WTC11 (cell line): ENCODE results near the gene MEOX2. TPM values are rescaled to one million over a fixed set of nuclear protein-coding genes. Genes with fewer than 3 reads are reported as not detected.
A peak's percentile ranks its signal among the peaks of the same experiment; 100 is the strongest.

ENCODE experiments used
- ATAC-seq: fragments of 200-7000 bp; cut with Tn5 transposase; 2 replicates; pipeline ENCODE4 v1.10.0; 2021; ENCODE audit warnings: mild to moderate bottlenecking, moderate library complexity
- CTCF ChIA-PET: fragments of 300-600 bp; sonication (Branson Sonifier 250); formaldehyde crosslinking; loops from one replicate; lab custom pipeline; 2021; ENCODE audit warnings: antibody characterized with exemption; lab: Charles Lee
- POLR2A ChIA-PET: fragments of 350-600 bp; sonication (Branson Sonifier 250); formaldehyde crosslinking; loops from one replicate; lab custom pipeline; 2021; ENCODE audit warnings: antibody characterized with exemption; lab: Charles Lee
- DNase-seq: peaks from one replicate; pipeline ENCODE4 v3.0.0; 2021; ENCODE audit warnings: low spot score
- H3K27ac Mint-ChIP-seq: 2 replicates; pipeline ENCODE4 v1.8.0; 2021; ENCODE audit warnings: mixed read lengths
- H3K27me3 Mint-ChIP-seq: 2 replicates; pipeline ENCODE4 v1.8.0; 2021; ENCODE audit warnings: low read depth, mild to moderate bottlenecking, moderate library complexity, mixed read lengths
- H3K36me3 Mint-ChIP-seq: 2 replicates; pipeline ENCODE4 v1.8.0; 2021; ENCODE audit warnings: mixed read lengths
- H3K4me1 Mint-ChIP-seq: 2 replicates; pipeline ENCODE4 v1.8.0; 2022; ENCODE audit warnings: mixed read lengths
- H3K4me3 Mint-ChIP-seq: 2 replicates; pipeline ENCODE4 v1.8.0; 2021; ENCODE audit warnings: mild to moderate bottlenecking, moderate library complexity, mixed read lengths
- H3K9me3 Mint-ChIP-seq: 2 replicates; pipeline ENCODE4 v1.8.0; 2021; ENCODE audit warnings: mixed read lengths
- CREM ChIP-seq: sonication (generic); formaldehyde crosslinking; IDR thresholded peaks from 2 replicates; pipeline ENCODE4 v1.8.1; 2022; ENCODE audit warnings: mild to moderate bottlenecking, missing genetic modification reagents, moderate library complexity
- FOXJ3 ChIP-seq: sonication (generic); formaldehyde crosslinking; IDR thresholded peaks from 2 replicates; pipeline ENCODE4 v1.9.0; 2021; ENCODE audit warnings: missing genetic modification reagents, mild to moderate bottlenecking, borderline replicate concordance
- GABPB1 ChIP-seq: sonication (generic); formaldehyde crosslinking; IDR thresholded peaks from 2 replicates; pipeline ENCODE4 v1.8.1; 2023; ENCODE audit warnings: mild to moderate bottlenecking, missing genetic modification reagents
- GTF2I ChIP-seq: fragments of 250-450 bp; sonication (Bioruptor Pico); conservative IDR thresholded peaks from 2 replicates; pipeline ENCODE4 v1.4.0; 2021; ENCODE audit warnings: mild to moderate bottlenecking
- MXD4 ChIP-seq: fragments of 250-450 bp; sonication (Bioruptor Pico); IDR thresholded peaks from 2 replicates; pipeline ENCODE4 v1.8.0; 2021; ENCODE audit warnings: mild to moderate bottlenecking, moderate library complexity, borderline replicate concordance
- NFATC4 ChIP-seq: fragments of 250-450 bp; sonication (Bioruptor Pico); IDR thresholded peaks from 2 replicates; pipeline ENCODE4 v1.9.0; 2021; ENCODE audit warnings: mild to moderate bottlenecking
- NR1H2 ChIP-seq: sonication (generic); formaldehyde crosslinking; IDR thresholded peaks from 2 replicates; pipeline ENCODE4 v1.9.0; 2021; ENCODE audit warnings: mild to moderate bottlenecking, moderate library complexity, missing genetic modification reagents
- SMAD4 ChIP-seq: sonication (generic); formaldehyde crosslinking; IDR thresholded peaks from 2 replicates; pipeline ENCODE4 v1.8.0; 2022; ENCODE audit warnings: mild to moderate bottlenecking, missing genetic modification reagents
- TEAD4 ChIP-seq: sonication (generic); formaldehyde crosslinking; IDR thresholded peaks from 2 replicates; pipeline ENCODE4 v1.8.0; 2022; ENCODE audit warnings: mild to moderate bottlenecking, missing genetic modification reagents
- TP53 ChIP-seq: sonication (generic); formaldehyde crosslinking; IDR thresholded peaks from 2 replicates; pipeline ENCODE4 v1.8.1; 2023; ENCODE audit warnings: mild to moderate bottlenecking, missing genetic modification reagents
- ZBTB21 ChIP-seq: sonication (generic); formaldehyde crosslinking; IDR thresholded peaks from 2 replicates; pipeline ENCODE4 v1.8.1; 2023; ENCODE audit warnings: mild to moderate bottlenecking, missing genetic modification reagents, borderline replicate concordance
- ZNF416 ChIP-seq: fragments of 250-450 bp; sonication (Bioruptor Pico); IDR thresholded peaks from 2 replicates; pipeline ENCODE4 v1.9.0; 2021; ENCODE audit warnings: mild to moderate bottlenecking, inconsistent platforms
- total RNA-seq: library from RNA; stranded (reverse); gene quantifications from 3 replicates; pipeline ENCODE4 v1.2.3, GENCODE V29; 2021
- TF ChIP-seq, protein P1 (sequence below): sonication (generic); formaldehyde crosslinking; IDR thresholded peaks from 2 replicates; pipeline ENCODE4 v1.8.0; 2023; ENCODE audit warnings: mild to moderate bottlenecking, missing genetic modification reagents
- TF ChIP-seq, protein P2 (sequence below): sonication (generic); formaldehyde crosslinking; IDR thresholded peaks from 2 replicates; pipeline ENCODE4 v1.8.1; 2022; ENCODE audit warnings: low read depth, mild to moderate bottlenecking, moderate library complexity, missing genetic modification reagents, borderline replicate concordance
- TF ChIP-seq, protein P3 (sequence below): sonication (generic); formaldehyde crosslinking; IDR thresholded peaks from 2 replicates; pipeline ENCODE4 v1.8.1; 2023; ENCODE audit warnings: mild to moderate bottlenecking, missing genetic modification reagents
- TF ChIP-seq, protein P4 (sequence below): sonication (generic); formaldehyde crosslinking; IDR thresholded peaks from 2 replicates; pipeline ENCODE4 v1.8.0; 2022; ENCODE audit warnings: mild to moderate bottlenecking, missing genetic modification reagents
- TF ChIP-seq, protein P5 (sequence below): sonication (generic); formaldehyde crosslinking; conservative IDR thresholded peaks from 2 replicates; pipeline ENCODE4 v1.8.1; 2023; ENCODE audit warnings: mild to moderate bottlenecking, low read depth, missing genetic modification reagents, moderate library complexity
- TF ChIP-seq, protein P6 (sequence below): sonication (generic); formaldehyde crosslinking; IDR thresholded peaks from 2 replicates; pipeline ENCODE4 v1.8.1; 2023; ENCODE audit warnings: mild to moderate bottlenecking, missing genetic modification reagents
- TF ChIP-seq, protein P7 (sequence below): sonication (generic); formaldehyde crosslinking; IDR thresholded peaks from 2 replicates; pipeline ENCODE4 v1.8.1; 2022; ENCODE audit warnings: low read depth, missing genetic modification reagents, borderline replicate concordance

The MEOX2 gene
- total RNA-seq, 1 experiment from 2014 or later: 0.07 TPM

DNA sequence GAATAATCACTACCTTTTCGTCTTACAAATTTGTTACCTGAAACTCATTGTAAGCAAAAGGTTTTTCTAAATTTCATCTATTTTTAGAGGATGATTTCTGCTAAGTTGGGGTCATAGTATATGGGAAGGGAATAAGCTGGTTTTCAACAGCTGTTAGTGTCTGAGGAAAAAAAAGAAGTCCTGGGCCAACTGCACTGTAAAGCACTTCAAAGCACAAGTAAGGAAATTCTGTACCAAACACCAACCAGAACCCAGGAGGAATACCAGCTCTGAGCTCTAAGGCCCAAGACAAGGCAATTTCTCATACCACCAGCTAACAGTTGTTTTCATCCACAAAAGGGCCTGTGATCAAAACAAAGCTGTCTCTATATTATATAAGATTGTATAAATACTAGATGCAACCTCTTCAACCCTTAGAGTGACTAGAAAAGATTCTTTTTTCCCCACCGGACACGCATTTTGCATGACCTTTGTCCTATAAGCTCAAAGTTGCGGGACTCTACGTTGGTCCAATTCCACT, 6.1 kb upstream of the MEOX2 start:
- H3K4me3 Mint-ChIP-seq: no peak overlapping the region
- peaks cover 17% of the 10 kb centered on the region for H3K27me3 Mint-ChIP-seq
- CTCF ChIA-PET: interaction anchor here (1.5 kb wide), 1 partner anchor 29 kb away, joined by 5 read pairs; no protein-coding TSS in a partner anchor
- H3K27ac Mint-ChIP-seq: no peak overlapping the region
- POLR2A ChIA-PET: no interaction called here
- no peak for TF ChIP-seq SMAD4
- TF ChIP-seq, protein P1, sequence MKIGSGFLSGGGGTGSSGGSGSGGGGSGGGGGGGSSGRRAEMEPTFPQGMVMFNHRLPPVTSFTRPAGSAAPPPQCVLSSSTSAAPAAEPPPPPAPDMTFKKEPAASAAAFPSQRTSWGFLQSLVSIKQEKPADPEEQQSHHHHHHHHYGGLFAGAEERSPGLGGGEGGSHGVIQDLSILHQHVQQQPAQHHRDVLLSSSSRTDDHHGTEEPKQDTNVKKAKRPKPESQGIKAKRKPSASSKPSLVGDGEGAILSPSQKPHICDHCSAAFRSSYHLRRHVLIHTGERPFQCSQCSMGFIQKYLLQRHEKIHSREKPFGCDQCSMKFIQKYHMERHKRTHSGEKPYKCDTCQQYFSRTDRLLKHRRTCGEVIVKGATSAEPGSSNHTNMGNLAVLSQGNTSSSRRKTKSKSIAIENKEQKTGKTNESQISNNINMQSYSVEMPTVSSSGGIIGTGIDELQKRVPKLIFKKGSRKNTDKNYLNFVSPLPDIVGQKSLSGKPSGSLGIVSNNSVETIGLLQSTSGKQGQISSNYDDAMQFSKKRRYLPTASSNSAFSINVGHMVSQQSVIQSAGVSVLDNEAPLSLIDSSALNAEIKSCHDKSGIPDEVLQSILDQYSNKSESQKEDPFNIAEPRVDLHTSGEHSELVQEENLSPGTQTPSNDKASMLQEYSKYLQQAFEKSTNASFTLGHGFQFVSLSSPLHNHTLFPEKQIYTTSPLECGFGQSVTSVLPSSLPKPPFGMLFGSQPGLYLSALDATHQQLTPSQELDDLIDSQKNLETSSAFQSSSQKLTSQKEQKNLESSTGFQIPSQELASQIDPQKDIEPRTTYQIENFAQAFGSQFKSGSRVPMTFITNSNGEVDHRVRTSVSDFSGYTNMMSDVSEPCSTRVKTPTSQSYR (CRISPR knock-in tag): no peak
- no peak for TF ChIP-seq ZNF416 (CRISPR knock-in tag)
- TF ChIP-seq NR1H2 (CRISPR knock-in tag): no peak
- no peak for TF ChIP-seq NFATC4
- TF ChIP-seq, protein P2, sequence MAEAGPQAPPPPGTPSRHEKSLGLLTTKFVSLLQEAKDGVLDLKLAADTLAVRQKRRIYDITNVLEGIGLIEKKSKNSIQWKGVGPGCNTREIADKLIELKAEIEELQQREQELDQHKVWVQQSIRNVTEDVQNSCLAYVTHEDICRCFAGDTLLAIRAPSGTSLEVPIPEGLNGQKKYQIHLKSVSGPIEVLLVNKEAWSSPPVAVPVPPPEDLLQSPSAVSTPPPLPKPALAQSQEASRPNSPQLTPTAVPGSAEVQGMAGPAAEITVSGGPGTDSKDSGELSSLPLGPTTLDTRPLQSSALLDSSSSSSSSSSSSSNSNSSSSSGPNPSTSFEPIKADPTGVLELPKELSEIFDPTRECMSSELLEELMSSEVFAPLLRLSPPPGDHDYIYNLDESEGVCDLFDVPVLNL (CRISPR knock-in tag): no peak
- H3K9me3 Mint-ChIP-seq: no peaks in the 10 kb centered on the region
- ATAC-seq (no peak), DNase-seq (no peak)
- H3K4me1 Mint-ChIP-seq: peaks cover 22% of the 10 kb centered on the region
- H3K36me3 Mint-ChIP-seq: no peaks in the 10 kb centered on the region

DNA sequence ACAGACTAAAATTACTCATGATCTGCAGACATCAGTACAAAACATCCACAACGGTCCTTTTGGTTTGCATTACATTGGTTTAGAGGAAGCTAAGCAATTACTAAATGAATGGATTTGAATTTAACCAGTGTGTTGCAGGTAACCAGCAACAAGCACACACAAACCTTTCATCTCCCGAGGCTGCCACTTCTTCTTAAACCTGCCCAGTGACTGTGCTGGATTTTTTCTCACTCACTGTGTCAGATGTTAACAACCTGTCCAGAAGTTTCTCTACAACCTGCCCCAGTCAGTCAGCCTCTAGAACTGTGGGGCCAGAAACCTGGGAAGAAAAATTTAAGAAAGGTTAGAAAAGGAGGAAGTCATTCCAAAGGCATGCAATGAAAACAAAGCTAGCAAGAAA, 2.4 kb upstream of the MEOX2 start:
- ATAC-seq: no peak
- CTCF ChIA-PET: interaction anchor here (1.2 to 1.5 kb wide), 3 partner anchors 9 to 389 kb away, joined by 3 to 6 read pairs (median 3); no protein-coding TSS in a partner anchor
- TF ChIP-seq ZBTB21 (CRISPR knock-in tag) (no peak), MXD4 (CRISPR knock-in tag) (no peak), CREM (CRISPR knock-in tag) (no peak), TP53 (CRISPR knock-in tag) (no peak), GTF2I (CRISPR knock-in tag) (no peak), FOXJ3 (no peak), GABPB1 (CRISPR knock-in tag) (no peak), NR1H2 (CRISPR knock-in tag) (no peak), TEAD4 (no peak)
- TF ChIP-seq, protein P3, sequence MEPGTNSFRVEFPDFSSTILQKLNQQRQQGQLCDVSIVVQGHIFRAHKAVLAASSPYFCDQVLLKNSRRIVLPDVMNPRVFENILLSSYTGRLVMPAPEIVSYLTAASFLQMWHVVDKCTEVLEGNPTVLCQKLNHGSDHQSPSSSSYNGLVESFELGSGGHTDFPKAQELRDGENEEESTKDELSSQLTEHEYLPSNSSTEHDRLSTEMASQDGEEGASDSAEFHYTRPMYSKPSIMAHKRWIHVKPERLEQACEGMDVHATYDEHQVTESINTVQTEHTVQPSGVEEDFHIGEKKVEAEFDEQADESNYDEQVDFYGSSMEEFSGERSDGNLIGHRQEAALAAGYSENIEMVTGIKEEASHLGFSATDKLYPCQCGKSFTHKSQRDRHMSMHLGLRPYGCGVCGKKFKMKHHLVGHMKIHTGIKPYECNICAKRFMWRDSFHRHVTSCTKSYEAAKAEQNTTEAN (CRISPR knock-in tag): no peak
- TF ChIP-seq, protein P4, sequence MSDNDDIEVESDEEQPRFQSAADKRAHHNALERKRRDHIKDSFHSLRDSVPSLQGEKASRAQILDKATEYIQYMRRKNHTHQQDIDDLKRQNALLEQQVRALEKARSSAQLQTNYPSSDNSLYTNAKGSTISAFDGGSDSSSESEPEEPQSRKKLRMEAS (CRISPR knock-in tag): no peak
- TF ChIP-seq, protein P5, sequence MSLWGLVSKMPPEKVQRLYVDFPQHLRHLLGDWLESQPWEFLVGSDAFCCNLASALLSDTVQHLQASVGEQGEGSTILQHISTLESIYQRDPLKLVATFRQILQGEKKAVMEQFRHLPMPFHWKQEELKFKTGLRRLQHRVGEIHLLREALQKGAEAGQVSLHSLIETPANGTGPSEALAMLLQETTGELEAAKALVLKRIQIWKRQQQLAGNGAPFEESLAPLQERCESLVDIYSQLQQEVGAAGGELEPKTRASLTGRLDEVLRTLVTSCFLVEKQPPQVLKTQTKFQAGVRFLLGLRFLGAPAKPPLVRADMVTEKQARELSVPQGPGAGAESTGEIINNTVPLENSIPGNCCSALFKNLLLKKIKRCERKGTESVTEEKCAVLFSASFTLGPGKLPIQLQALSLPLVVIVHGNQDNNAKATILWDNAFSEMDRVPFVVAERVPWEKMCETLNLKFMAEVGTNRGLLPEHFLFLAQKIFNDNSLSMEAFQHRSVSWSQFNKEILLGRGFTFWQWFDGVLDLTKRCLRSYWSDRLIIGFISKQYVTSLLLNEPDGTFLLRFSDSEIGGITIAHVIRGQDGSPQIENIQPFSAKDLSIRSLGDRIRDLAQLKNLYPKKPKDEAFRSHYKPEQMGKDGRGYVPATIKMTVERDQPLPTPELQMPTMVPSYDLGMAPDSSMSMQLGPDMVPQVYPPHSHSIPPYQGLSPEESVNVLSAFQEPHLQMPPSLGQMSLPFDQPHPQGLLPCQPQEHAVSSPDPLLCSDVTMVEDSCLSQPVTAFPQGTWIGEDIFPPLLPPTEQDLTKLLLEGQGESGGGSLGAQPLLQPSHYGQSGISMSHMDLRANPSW: no peak
- TF ChIP-seq, protein P6, sequence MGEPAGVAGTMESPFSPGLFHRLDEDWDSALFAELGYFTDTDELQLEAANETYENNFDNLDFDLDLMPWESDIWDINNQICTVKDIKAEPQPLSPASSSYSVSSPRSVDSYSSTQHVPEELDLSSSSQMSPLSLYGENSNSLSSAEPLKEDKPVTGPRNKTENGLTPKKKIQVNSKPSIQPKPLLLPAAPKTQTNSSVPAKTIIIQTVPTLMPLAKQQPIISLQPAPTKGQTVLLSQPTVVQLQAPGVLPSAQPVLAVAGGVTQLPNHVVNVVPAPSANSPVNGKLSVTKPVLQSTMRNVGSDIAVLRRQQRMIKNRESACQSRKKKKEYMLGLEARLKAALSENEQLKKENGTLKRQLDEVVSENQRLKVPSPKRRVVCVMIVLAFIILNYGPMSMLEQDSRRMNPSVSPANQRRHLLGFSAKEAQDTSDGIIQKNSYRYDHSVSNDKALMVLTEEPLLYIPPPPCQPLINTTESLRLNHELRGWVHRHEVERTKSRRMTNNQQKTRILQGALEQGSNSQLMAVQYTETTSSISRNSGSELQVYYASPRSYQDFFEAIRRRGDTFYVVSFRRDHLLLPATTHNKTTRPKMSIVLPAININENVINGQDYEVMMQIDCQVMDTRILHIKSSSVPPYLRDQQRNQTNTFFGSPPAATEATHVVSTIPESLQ (CRISPR knock-in tag): no peak
- TF ChIP-seq, protein P2 (CRISPR knock-in tag): no peak
- TF ChIP-seq, protein P7, sequence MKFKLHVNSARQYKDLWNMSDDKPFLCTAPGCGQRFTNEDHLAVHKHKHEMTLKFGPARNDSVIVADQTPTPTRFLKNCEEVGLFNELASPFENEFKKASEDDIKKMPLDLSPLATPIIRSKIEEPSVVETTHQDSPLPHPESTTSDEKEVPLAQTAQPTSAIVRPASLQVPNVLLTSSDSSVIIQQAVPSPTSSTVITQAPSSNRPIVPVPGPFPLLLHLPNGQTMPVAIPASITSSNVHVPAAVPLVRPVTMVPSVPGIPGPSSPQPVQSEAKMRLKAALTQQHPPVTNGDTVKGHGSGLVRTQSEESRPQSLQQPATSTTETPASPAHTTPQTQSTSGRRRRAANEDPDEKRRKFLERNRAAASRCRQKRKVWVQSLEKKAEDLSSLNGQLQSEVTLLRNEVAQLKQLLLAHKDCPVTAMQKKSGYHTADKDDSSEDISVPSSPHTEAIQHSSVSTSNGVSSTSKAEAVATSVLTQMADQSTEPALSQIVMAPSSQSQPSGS (CRISPR knock-in tag): no peak

More for the DNA sequence above, 2.4 kb upstream of the MEOX2 start:
- Mint-ChIP-seq H3K4me3 (peak overlapping the region; percentile 81), H3K36me3 (no peaks in the 10 kb centered on the region), H3K27ac (no peak overlapping the region), H3K27me3 (peaks cover 53% of the 10 kb centered on the region), H3K9me3 (no peaks in the 10 kb centered on the region), H3K4me1 (peaks cover 45% of the 10 kb centered on the region)
- no peak for DNase-seq
- POLR2A ChIA-PET: interaction anchor here (0.5 kb wide), 1 partner anchor 668 kb away, joined by 3 read pairs; no protein-coding TSS in a partner anchor
